SK-N-MC (cell line): ENCODE data around the gene KCNMA1.

Experiments
- EZH2 ChIP-seq: fragments of 200-600 bp; sonication (generic); IDR thresholded peaks from one replicate; pipeline ENCODE4 v1.6.1; 2017; ENCODE audit warnings: antibody characterized with exemption
- POLR2AphosphoS5 ChIP-seq: IDR thresholded peaks from 2 replicates; pipeline ENCODE4 v1.6.1; 2012; ENCODE audit warnings: mild to moderate bottlenecking, low read depth, low read length, borderline replicate concordance

DNA sequence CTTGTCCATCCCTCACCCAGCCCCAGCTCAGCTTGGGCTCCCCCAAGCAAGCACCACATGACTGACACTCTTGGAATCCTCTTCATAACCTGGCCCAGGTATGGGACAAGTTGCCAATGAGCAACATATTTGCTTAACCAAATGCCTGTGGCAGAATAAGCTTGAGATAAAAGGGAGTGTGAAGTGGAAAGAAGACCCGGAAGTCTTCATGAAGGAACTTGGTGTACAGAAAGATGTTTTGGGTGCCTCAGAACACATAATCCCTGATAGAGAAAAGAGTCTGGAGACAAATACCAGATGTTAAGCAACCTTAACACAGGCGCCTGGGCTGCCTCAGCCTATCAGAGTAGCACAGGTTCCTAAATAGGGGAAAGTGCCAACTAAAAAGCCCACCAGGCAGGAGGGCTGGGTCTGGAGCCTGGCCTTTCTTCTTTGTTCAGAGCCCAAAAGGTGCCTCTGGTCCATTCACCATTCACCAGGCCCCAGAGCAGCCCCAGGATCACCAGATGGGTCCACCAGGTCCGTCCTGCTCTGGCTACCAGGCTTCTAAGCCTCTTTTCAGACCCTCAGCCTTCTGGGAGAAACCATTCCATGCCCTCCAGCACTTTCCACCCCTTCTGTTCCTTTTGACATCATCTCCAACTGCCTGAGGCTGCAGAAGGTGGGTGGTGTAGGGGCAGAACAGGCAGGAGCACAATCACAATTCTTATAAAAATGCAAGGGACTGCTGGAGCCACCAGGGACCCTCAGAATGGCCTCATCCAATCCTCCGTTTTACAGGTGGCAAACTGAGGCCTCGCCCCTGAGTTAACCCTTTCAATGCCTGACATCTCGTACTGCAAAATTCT, 22.6 kb downstream of the KCNMA1 start:
- no peak for TF ChIP-seq EZH2
- TF ChIP-seq POLR2AphosphoS5: no peak
